GM12865 (cell line): Measurements from ENCODE around the gene SART1.
"Not testable (repeated sequence)": the region's sequence is repeated elsewhere in the genome, so short reads cannot be mapped to it uniquely, and the experiment has no call there.

Experiments
- DNase-seq: peaks from one replicate; pipeline ENCODE4 v3.0.0; 2010; ENCODE audit warnings: low read depth
- H3K4me3 ChIP-seq: 2 replicates; pipeline ENCODE4 v1.5.1; 2011; ENCODE audit warnings: mild to moderate bottlenecking, low read depth, low read length, control low read depth
- CTCF ChIP-seq: IDR thresholded peaks from 2 replicates; pipeline ENCODE4 v1.5.1; 2011; ENCODE audit warnings: low read length, control low read depth, low read depth, inconsistent platforms; ENCODE audit not compliant: insufficient read depth; ENCODE audit errors: missing control alignments

Gene SART1

GRCh38 chr11:65945430-65945911 lies 16.1 kb upstream of the SART1 start, which contains the start of gene TSGA10IP:
TSS of gene TSGA10IP (plus strand) at chr11:65945480. CDS start at chr11:65945676, 196 bp downstream.
- DNase-seq = no peak
- TF ChIP-seq CTCF = no peak
- no peak within 1 kb of the TSS for H3K4me3 ChIP-seq

- no peak for DNase-seq
- TF ChIP-seq CTCF = no peak
- no peak overlapping the region for H3K4me3 ChIP-seq
Measured at GRCh38 chr11:65945941-65946558, 15.5 kb upstream of the SART1 start.

GRCh38 chr11:65946655-65947054 lies 14.9 kb upstream of the SART1 start:
- TF ChIP-seq CTCF = no peak
- DNase-seq = no peak
- no peak overlapping the region for H3K4me3 ChIP-seq

GRCh38 chr11:65947133-65947532 lies 14.4 kb upstream of the SART1 start:
- no peak for DNase-seq
- H3K4me3 ChIP-seq = no peak overlapping the region
- TF ChIP-seq CTCF = no peak

- no peak overlapping the region for H3K4me3 ChIP-seq
- TF ChIP-seq CTCF = no peak
- DNase-seq = no peak
Measured at GRCh38 chr11:65947603-65948125, 13.9 kb upstream of the SART1 start.

GRCh38 chr11:65950711-65951110 lies 10.8 kb upstream of the SART1 start:
- not testable (repeated sequence) for H3K4me3 ChIP-seq, DNase-seq

- not testable (repeated sequence) for H3K4me3 ChIP-seq, DNase-seq
Measured at GRCh38 chr11:65951641-65952040, 9.9 kb upstream of the SART1 start.

GRCh38 chr11:65952052-65952521 lies 9.4 kb upstream of the SART1 start:
- no peak overlapping the region for H3K4me3 ChIP-seq
- no peak for DNase-seq
- TF ChIP-seq CTCF = no peak
